GM18519 (cell line): ENCODE data around the gene SIX3.

ENCODE experiments used
- ATAC-seq: cut with Tn5 transposase; IDR thresholded peaks from one replicate; pipeline ENCODE4 v1.9.1; 2021; ENCODE audit warnings: mild to moderate bottlenecking, moderate library complexity; ENCODE audit not compliant: unreplicated experiment, low FRiP score

SIX3 gene

DNA sequence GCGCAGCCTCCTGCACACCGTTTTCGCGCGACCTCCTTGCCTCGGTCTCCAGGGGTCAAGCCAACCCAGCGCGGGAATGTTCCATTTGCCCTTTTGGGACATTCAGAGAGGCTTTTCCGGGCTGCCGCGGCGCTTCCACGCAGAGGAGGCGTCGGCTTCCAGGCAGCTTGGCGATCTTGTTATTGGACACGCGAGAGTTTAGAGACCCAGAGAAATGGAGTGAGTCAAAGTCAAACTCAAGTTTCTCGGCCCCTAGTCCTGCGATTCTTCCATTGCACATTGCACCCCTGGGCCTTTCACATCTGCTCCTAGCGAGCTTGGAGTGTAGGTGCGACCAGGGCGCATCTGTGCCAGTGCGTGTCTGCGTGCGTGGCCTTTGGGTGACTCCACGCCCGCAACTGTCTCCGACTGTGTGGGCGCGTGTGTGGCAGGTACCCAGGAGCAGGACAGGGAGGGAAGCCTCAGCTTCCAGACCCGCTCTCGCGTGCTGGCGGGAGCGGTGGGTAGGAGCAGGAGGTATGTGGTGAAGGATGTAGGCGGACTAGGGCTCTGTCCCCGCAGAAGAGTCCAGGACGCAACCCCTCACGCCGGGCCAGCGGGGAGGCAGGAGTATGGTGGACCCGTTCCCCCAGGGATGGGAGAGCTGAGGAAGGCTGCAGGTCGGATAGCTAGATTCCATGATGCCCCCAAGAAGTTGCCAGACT, 13.5 kb downstream of the SIX3 start:
- ATAC-seq, result no peak

DNA sequence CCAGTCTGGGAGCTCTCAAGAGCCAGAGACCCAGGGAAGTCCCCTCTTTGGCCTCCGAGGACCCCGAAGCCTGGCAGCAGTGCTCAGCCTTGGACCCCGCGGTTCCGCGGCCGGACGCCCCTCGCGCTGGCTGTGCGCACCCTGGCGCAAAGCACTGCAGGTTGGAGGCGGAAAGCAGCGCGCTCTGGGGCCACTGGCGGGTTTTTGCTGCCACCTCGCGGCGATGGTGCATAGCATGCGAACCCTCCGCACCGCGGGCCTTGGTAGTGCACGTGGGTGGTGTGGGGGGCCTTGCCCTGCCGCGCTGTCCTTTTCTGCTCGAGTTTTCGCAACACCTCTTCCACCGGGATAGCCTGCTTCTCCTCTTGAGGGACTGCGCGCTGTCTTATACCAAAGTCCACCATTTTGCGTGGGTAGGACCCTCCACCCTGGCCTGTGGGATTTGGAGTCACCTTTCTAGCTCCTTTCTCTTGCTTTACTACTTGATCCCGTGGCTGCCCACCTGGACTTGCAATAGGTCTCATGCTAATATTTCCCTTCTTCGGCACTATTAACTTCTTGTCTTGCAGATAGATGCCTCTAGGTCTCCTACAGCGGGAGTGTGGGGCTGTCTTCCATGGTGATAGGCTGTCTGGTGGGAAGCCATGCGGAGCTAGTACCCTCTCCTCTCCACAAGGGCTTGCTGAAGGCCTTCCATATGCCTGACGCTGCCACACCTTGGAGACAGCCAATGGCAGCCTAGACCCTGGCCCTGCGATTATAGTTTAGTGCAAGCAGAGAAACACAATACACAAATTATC, 14.3 kb downstream of the SIX3 start:
- no peak for ATAC-seq

DNA sequence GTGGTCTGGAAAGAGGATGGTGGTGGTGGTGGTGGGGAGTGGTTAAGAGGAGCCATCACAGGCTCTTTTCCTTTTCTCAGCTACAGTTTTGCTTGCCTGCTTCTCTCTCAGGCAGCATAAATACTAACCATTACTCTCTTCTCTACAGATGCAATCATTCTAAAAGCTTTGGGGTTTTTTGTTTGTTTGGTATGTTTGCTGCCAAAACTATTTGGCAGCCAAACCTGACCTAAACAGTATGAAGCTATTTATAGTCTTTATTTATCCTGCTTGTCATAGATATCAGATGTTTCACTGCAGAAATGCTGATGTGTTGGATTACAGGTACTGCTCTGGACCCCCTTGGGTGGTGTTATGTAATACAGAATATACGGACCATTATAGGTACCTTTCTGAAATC, 15.3 kb downstream of the SIX3 start:
- no peak for ATAC-seq

DNA sequence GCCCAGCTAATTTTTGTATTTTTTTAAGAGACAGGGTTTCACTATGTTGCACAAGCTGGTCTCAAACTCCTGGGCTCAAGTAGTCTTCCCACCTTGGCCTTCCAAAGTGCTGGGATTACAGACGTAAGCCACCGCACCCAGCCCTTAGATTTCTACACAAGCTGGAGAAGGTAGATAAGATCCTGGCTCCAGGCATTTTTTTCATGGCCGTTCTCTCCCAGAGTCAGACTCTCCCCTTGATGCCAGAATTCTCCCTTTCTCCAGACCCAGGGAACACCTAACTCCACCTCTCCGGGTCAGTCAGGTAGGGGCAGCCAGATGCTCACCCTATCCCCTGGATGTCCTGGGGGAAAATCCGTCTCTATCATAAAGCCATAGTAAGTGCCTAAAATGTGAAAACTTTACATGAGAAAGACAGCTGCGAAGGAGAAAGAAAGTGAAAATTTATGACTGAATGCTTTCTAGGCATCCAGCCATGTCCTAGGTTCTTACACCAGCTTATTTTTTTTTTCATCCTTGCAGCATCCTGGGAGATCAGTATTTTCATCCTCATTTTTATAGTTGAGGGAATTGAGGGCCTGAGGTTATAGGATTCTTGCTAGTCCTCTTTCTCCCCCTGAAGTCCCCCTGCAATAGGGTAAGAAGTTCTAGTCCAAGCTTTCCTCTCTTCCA, 16.3 kb downstream of the SIX3 start:
- no peak for ATAC-seq

DNA sequence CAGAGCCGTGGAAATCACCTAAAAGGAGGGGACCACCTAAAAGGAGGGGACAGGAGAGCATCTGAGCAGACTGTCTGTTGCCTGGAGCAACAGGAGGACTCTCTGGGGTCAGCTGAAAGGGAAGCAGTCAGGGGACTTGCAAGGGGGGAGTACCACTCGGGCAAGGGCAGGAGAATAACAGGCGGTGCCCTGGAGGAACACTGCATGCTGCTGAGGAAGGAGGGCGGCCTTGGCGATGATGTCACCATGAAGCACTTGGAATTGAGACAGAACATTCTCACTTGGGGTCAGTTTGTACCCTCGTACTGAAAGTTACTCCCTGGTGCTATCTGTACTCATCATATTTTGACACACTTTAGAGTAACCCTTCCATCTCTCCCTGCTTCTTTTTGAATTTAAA, 18.4 kb downstream of the SIX3 start:
- no peak for ATAC-seq

DNA sequence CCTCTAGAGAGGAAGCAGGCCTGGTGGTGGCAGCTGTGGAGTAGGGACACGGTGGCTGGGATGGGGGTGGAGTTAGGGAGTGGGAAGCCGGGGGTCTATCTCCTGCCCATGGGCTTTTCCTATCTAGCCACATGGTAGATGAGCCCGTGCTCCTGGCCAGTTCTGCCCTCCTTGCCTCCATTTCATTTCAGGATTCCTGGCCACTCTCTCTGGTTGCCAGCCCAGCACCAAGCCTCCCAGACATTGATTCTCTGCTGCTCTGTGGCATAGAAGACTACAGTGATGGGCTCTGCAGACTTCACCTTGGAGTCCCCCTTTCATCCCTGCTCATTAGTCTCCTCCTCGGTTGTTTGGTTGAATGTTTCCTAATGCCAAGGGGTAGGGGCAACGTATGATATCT, 19.4 kb downstream of the SIX3 start:
- no peak for ATAC-seq

DNA sequence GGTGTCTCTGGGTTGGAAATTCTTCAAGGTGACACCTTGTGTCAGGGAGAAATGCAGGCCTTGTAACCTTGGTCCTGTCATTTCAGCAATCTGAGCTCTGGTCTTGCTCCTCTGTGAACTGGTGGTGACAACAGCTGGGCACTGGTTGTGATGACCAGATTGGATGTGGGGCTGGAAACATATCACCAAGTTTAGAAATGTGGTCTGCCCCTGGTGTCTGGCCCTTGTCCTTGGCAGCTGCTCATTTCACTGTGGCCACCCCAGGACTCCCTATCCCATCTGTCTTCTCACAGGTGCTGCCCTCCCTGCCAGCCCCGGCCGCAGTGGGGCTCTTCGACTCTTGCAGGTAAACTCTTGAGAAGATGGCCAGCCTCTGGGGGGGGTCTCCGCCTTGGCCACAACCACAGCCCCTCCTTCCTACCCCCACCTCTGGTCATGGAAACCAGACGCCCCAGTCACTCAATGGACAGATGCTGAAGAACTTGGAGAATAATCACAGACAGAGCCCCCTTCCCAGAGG, 20.7 kb downstream of the SIX3 start:
- no peak for ATAC-seq

DNA sequence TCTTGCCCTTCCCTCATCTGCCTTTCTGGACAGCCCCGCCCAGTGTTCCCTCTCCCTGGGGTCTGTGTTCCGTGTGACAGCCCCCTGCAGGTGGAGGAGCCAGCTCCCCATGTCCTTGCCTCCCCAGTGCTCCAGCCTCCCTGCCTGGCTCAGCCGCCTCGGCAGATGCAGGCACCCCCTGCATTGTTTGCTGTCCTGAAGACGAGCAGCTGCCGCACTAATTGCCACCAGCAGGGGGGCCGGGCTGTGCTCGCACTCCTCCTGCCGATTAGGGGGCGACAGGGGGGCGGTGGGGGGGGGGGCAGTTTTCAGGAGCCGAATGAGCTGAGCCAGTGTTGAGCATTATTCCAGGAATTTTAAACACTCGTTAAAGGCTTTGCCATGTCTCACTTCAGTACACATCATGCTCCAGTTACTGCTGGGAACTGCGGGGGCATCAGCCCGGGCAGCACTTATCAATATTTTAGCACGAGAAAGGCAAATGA, 23.3 kb downstream of the SIX3 start:
- ATAC-seq, result no peak

DNA sequence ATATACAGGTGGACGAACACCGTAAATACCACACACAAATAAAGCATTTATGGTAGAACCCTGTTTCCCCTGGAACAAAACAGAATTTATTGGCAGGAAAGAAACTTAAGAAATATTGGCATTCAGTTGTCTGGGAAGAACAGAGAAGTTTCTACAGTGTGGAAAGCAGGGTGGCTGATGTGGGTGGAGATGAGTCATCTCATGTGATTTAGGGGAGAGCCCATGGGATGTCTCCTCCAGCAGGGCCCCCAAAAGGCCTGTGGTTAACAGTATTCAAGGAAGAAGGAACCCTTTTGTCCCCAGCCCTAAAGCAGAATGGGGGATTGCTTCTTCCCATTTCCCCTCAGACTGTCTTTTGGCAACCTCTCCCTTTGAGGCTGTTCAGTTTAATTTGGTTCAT, 24.2 kb downstream of the SIX3 start:
- no peak for ATAC-seq

DNA sequence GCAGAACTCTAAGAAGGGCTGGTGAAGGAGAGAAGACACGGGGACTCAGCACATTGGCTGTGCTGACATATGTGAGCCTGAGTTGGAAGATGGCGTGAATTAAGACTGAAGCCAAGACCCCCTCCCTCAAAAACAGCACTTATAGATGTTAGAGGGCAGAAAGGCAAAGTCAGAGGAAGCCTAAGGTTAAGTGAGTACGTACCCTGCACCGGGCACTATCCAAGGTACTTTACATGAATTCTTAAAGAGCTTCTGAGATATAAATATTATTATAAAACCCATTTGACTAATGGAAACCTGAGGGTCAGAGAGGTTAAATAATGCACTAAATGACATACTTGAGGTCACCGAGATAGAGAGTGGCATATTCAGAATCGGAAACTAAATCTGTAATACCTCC, 25.6 kb downstream of the SIX3 start:
- no peak for ATAC-seq

DNA sequence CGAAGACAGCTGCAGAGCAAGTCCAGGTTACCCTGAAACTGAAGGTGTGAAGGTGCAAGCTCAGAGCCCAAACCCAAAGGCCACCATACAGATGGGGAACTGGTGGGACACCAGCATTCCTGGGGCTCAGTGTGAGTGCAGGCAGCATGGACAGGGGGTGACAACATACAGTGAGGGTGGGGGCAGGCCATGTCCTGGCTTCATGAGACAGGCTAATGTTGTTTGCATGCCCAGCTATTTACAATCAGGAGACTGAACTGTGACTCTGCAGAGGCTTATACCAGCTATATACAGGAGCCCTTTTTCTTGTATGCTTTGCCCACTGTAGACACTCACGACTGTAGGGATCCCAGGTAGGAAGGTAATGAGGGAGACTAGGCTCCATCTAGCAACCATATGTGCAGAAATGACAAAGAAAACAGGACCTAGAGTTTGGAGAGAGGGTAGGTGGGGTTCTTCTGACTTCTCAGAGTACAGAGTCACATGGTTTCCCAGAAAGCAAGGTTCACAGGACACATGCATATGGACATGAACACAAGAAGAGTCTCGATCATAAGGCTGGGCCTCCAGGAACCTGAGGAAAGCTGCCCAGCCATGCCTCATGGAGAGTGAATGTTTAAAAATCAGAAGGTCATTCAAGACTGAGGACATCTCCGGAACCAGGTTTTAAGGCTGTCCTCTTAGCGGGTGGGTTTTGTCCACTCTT, 26.4 kb downstream of the SIX3 start:
- ATAC-seq, result no peak

DNA sequence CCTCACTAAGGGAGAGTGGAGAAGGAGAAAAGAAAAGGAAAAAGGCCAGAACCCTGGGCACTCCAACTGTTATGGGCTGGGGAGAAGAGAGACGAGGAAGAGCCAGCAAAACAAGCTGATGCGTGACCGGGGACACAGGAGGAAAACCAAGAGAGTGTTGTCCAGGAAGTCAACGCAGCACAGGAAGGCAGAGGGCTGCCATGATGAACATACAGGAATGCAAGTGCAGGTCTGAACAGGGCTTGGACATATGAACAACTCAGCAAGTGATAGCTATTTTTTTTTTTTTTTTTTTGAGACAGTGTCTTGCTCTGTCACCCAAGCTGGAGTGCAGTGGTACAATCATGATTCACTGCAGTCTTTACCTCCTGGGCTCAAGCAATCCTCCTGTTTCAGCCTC, 28.4 kb downstream of the SIX3 start:
- ATAC-seq, result no peak

DNA sequence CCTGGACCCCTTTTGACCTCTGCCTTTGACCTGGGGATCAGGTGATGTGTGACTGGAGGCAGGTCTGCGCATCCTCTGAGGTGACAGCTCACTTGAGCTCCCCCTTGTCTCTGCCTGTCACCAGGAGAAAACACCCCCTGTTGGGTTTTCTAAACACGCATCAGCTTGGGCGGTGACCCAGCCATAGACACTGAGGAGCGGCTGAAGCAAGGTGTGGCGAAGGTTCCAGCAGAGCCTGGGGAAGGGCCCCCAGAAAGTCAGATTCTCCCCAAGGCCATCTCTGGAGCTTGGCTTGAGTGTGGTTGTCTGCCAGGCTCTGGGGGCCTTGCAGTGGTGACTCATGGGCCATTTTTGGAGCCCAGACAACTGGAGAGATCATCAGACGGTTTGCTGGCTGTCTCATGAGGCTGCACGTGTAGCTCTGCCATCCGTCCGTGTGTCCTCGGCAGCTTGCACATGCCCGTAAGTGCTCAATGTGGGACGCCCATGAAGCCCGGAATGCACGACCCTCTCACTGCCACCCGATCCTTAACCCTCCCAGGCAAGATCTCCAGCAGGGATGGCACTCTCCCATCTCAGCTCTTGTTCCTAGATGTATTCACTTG, 29.4 kb downstream of the SIX3 start:
- ATAC-seq, result no peak

DNA sequence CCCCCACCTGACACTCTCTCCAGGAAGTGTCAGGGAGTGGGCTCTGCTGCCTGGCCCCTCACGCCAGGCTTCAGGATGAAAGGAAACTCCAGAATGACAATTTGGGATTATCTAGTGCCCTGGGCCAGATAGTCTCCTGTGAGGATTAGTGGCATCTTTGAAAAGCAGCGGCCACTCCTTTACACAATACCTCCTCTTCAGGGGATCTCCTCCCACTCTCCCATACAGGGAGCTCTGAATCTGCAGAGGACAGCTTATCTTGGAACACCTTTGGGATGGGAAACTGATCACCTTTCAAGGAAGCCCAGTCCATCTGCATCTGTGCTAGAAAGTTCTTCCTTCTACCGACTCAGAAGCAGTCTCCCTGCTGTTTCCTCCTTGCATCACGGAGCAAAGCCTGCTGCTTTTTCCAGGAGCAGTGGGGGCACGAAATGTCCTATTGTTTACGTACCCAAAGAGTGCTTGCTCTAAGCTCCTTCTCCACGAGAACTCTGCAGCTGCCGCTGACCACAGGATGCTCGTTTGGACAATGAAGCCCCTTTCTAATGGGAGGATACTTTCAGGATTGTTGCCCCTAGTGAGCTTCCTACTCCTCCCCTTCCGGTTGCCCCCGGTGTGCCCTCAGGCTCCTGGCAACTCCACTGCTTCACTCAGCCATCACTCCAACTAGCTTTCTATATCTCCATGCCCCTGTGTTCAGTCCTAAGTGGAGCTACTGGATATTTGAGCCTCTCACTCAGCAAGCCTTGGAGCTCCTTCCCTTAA, 31.5 kb downstream of the SIX3 start:
- no peak for ATAC-seq

DNA sequence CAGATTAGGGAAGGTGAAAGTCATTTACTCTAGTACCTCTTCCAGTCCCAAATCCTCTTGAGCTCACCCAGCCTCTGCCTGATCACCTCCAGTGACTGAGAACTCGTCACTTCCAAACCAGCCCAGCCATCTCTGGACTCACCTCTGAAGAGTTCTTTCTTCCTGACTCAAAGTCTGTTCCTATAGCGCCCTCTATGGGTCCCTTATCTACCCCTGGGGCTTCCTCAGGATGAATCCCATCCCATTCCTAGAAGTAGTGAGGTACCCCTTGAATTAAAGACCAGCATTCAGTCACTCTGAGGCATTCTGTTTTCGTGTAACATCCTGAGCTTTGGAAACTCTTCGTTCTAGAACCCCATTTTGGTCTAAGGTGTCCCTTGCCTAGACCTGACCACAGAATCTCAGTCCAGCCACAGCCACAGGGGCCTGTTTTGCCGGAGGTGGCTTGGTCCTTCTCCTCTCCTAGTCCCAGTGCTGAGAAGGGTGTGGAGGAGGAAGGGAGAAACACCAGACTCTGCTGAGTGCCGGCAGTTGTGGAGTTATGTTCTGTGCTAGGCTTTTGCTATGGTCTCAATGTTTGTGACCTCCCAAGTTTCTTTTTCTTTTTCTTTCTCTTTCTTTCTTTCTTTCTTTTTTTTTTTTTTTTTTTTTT, 32.7 kb downstream of the SIX3 start:
- no peak for ATAC-seq

DNA sequence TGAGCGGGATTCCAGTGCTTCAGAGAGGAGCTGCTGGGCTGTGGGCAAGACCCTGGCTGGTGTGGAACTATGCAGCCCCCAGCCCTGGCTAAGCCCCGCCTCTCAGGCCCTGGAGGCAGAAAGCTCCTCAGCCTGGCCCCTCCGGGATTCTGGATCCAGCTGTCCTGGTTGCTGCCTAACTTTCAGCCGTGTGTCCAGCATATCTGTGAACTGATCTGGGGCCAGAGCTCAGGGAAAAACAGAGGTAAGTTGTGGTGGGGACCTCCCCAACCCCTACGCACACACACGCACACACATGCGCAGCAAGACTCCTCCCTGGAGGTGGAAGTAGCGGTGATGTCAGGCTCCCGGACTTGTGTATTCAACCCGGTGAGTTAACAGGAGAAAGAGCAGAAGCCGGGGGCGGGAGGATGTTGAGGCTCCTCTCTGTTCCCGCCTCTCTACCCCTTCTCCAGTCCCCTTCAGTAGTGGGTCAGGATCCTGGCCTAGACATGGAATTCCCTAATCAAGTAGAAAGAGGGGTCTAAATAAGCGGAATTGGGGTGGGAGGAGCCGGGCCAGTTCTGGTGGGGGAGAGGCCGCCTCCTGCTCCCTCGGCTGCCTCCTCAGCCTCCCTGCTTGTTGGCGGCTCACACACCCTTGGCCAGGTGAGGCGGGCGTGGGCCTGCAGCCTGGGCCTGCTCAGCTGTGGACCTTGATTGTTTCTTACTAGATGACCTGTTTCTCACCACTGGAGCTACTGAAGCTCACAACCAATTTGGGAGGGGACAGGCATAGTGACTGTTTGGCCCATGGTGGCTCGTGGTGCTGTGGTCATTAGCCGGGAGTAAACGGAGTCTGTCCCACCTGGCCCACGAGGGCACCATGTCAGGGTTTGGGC, 34.3 kb downstream of the SIX3 start:
- ATAC-seq, result no peak

DNA sequence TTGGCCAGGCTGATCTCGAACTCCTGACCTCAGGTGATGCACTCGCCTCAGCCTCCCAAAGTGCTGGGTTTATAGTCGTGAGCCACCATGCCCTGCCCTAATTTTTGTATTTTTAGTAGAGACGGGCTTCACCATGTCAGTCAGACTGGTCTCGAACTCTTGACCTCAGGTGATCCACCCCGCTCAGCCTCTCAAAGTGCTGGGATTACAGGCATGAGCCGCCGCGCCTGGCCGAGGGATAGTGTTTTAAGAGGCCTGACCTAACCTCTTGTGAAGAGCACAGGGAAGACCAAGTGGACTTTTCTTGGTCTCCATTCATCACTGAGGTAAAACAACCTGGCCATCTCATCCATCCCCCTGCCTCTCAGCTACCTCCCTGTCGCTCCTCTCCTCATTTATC, 38.1 kb downstream of the SIX3 start:
- no peak for ATAC-seq
